ENCODE results near the gene HOXA6. TPM values are rescaled to one million over a fixed set of nuclear protein-coding genes. Genes with fewer than 3 reads are reported as not detected.

Gene HOXA6
- total RNA-seq, 2 experiments from 2014 or later: not detected

DNA sequence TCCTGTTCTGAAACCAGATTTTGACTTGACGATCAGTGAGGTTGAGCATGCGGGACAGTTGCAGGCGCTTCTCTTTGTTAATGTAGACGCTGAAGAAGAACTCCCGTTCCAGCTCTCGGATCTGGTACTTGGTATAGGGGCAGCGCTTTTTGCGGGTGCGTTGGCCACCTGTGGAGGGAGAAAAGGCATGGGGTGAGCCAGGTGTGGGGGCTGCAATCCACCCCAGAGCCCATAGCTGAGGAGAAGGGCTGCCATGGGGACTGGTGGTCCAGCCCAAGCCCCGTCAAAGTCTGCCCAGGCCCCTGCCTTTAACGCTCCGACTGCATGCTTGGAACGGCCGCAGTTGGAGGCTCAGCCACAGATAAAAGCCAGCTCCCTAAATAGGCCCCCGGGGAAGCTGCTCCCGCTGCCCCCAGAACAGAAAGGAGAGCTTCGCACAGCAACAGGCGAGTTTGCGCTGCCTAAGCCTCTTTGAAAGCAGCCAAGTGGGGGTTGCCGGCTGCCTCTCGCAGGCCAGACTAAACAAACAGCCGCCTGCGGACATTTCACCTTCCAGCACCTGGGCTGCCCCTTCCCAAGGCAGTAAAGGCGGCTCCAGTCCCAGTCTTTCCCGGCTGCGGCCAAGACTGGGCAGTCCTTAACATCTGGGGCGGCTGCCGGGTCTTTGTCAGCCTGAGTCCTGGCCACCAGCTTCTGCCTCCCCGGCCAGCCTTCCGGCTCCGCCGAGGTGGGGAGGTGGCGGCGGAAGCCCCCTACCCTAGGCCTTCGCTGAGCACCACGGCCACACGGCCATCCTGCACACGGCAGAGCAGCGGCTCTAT is 35.5 kb upstream of the HOXA6 start:
- H3K36me3 Mint-ChIP-seq (ENCODE audit: low read depth): no peaks in the 10 kb centered on the region
- H3K4me3 Mint-ChIP-seq: no peak overlapping the region
- no peaks in the 10 kb centered on the region for H3K9me3 Mint-ChIP-seq
- peaks cover 78% of the 10 kb centered on the region for H3K27me3 Mint-ChIP-seq (ENCODE audit: low read depth)
- H3K27ac Mint-ChIP-seq: no peak overlapping the region
- peaks cover 28% of the 10 kb centered on the region for H3K4me1 Mint-ChIP-seq (ENCODE audit: low read depth)
- CTCF ChIA-PET: interaction anchor here (0.7 to 1.5 kb wide), 6 partner anchors 13 to 325 kb away, joined by 3 to 7 read pairs (median 4); no protein-coding TSS in a partner anchor
- DNase-seq: no peak
- intact Hi-C loops (cut with micrococcal nuclease): no loop called here

DNA sequence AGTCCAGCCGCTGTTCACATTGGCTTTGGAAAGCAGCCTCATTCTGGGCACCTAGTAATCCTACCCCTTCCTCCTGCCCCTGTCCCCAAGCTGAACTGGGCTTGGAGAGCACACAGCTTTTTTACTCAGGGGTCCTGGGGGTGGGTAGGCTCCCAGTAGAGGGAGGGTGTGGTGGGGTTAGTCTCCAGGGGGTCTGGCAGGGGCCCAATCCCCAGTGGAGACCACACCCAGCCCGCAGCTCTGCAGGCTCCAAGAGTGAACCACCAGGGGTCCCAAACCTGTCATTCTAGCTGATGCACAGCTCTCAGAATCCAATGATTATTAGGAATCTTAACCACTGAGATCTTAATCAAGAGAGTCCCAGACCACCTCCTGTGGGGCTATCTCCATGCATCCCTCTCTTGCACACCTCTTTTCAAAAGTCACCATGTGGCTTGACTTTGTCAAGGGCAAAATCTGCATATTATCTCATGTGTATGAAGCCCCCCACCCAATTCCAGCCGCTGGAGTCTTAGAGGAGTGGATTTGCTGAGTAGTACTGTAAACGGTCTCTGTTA is 34.8 kb upstream of the HOXA6 start:
- CTCF ChIA-PET: interaction anchor here (0.9 to 1.4 kb wide), 3 partner anchors 17 to 23 kb away, joined by 3 to 4 read pairs (median 3); no protein-coding TSS in a partner anchor
- DNase-seq: no peak
- Mint-ChIP-seq H3K27me3 (ENCODE audit: low read depth) (peaks cover 78% of the 10 kb centered on the region), H3K36me3 (ENCODE audit: low read depth) (no peaks in the 10 kb centered on the region), H3K27ac (no peak overlapping the region), H3K4me1 (ENCODE audit: low read depth) (peaks cover 23% of the 10 kb centered on the region), H3K9me3 (no peaks in the 10 kb centered on the region), H3K4me3 (no peak overlapping the region)
- intact Hi-C loops (cut with micrococcal nuclease): no loop called here

GRCh38 chr7:27181795-27182275 is 34.3 kb upstream of the HOXA6 start:
- H3K36me3 Mint-ChIP-seq (ENCODE audit: low read depth): no peaks in the 10 kb centered on the region
- CTCF ChIA-PET: interaction anchor here (1.0 to 1.4 kb wide), 2 partner anchors 17 to 23 kb away, joined by 3 read pairs; no protein-coding TSS in a partner anchor
- H3K9me3 Mint-ChIP-seq: no peaks in the 10 kb centered on the region
- intact Hi-C loops (cut with micrococcal nuclease): no loop called here
- no peak overlapping the region for H3K27ac Mint-ChIP-seq
- peaks cover 20% of the 10 kb centered on the region for H3K4me1 Mint-ChIP-seq (ENCODE audit: low read depth)
- H3K4me3 Mint-ChIP-seq: no peak overlapping the region
- H3K27me3 Mint-ChIP-seq (ENCODE audit: low read depth): peaks cover 73% of the 10 kb centered on the region
- no peak for DNase-seq

DNA sequence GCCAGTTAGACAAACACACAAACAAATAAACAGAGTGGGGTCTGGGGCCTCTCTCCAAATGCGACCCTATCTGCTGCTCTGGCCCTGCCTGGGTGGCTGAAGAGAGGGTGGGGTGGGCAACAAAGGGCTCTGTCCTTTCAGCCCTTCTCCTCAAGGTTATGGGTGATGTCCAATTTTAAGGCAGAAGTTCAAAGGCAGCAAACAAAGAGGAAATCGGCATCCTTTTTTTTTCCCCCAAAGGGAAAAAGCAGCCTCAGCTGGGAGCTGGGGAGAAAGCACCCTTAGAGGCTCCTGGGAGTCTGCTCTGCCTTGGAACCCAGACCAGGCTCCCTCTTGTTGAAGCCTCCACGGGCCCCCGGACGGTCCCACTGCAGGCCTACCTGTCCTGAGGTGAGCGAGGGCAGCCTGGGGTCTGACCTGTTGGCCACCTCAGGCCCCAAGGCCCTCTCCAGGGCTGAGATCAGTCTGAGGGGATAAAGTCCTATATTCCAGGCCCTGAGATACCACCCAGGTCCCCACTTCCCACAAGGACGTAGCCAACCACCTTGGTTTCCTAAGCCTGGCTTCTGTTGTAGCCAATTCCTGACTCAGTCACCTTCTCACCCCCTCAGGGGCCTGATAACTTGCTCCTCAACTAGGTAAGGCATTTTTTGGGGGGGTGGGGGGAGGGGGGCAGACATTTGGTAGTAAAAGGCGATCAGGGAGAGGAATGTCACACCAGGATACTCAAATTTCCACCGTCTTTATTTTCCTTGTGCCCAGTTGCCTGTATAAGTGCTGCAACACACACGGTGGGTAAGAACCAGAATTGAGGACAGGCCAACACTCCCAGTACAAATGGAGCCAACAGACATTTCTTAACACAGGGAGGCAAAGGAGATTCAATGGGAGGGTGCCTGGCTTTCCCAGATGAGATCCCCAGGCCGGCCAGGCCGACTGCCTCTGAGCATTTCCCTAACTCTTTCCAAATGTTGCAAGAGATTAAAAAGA is 33.2 kb upstream of the HOXA6 start:
- Mint-ChIP-seq H3K27ac (no peak overlapping the region), H3K9me3 (no peaks in the 10 kb centered on the region), H3K4me1 (ENCODE audit: low read depth) (peaks cover 12% of the 10 kb centered on the region), H3K36me3 (ENCODE audit: low read depth) (no peaks in the 10 kb centered on the region), H3K27me3 (ENCODE audit: low read depth) (peaks cover 74% of the 10 kb centered on the region), H3K4me3 (no peak overlapping the region)
- DNase-seq: no peak
- CTCF ChIA-PET: interaction anchor here (0.6 to 2.3 kb wide), 14 partner anchors 9 to 318 kb away, joined by 3 to 11 read pairs (median 4); no protein-coding TSS in a partner anchor
- intact Hi-C loops (cut with micrococcal nuclease): no loop called here

- CTCF ChIA-PET: interaction anchor here (0.6 to 2.3 kb wide), 19 partner anchors 9 to 735 kb away, joined by 3 to 11 read pairs (median 4); no protein-coding TSS in a partner anchor
- intact Hi-C loops (cut with micrococcal nuclease): no loop called here
- H3K4me3 Mint-ChIP-seq: peak overlapping the region; percentile 4
- peaks cover 8% of the 10 kb centered on the region for H3K4me1 Mint-ChIP-seq (ENCODE audit: low read depth)
- no peaks in the 10 kb centered on the region for H3K36me3 Mint-ChIP-seq (ENCODE audit: low read depth)
- no peaks in the 10 kb centered on the region for H3K9me3 Mint-ChIP-seq
- H3K27ac Mint-ChIP-seq: no peak overlapping the region
- H3K27me3 Mint-ChIP-seq (ENCODE audit: low read depth): peaks cover 72% of the 10 kb centered on the region
- DNase-seq: peak; percentile 57
Observed at GRCh38 chr7:27179503-27180430, 32.2 kb upstream of the HOXA6 start.

DNA sequence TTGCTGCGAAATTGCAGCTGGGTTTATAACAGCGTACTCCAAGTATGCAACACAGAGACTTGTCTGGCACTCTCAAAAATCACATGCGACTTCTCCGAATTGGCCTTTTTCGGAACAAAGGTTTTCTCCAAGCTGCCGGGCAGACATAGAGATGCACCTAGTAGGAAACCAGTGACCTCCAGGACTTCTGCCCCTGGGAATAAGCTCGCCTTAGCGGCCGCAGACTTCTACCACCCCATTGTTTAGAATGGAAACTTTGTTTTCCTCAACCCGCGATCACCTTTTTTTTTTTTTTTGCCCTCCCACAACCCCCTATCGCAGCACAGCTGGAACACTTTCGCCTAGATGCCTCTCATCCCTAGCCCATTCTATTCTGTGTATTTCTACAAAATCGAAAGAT is 31.5 kb upstream of the HOXA6 start:
- Mint-ChIP-seq H3K27ac (no peak overlapping the region), H3K4me3 (no peak overlapping the region), H3K27me3 (ENCODE audit: low read depth) (peaks cover 71% of the 10 kb centered on the region), H3K4me1 (ENCODE audit: low read depth) (peaks cover 8% of the 10 kb centered on the region), H3K36me3 (ENCODE audit: low read depth) (no peaks in the 10 kb centered on the region), H3K9me3 (no peaks in the 10 kb centered on the region)
- intact Hi-C loops (cut with micrococcal nuclease): no loop called here
- no peak for DNase-seq
- CTCF ChIA-PET: interaction anchor here (0.6 to 2.3 kb wide), 20 partner anchors 8 to 1252 kb away, joined by 3 to 11 read pairs (median 4); no protein-coding TSS in a partner anchor

DNA sequence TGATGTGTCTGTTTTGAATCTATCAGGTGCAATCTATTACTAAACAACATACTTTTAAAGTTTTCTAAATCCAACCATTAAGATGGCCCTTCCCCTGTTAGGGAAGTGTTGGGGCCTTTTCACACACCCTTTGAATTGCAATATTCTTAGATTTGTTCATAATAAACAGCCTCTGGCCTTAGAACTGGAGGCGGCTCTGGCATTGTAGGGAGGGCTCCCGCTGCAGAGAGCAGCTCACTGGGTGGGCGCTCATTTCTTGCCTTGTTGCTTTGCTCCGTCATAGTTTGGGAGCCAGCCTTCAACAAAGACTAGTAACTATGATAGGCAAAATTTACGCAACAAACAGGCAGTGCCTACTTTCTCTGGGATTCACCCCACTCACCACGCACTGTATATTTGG is 30.8 kb upstream of the HOXA6 start:
- no peak for DNase-seq
- no peak overlapping the region for H3K4me3 Mint-ChIP-seq
- no peak overlapping the region for H3K27ac Mint-ChIP-seq
- CTCF ChIA-PET: interaction anchor here (0.7 to 2.3 kb wide), 6 partner anchors 12 to 1252 kb away, joined by 3 to 11 read pairs (median 6); no protein-coding TSS in a partner anchor
- peaks cover 67% of the 10 kb centered on the region for H3K27me3 Mint-ChIP-seq (ENCODE audit: low read depth)
- H3K36me3 Mint-ChIP-seq (ENCODE audit: low read depth): no peaks in the 10 kb centered on the region
- peaks cover 8% of the 10 kb centered on the region for H3K4me1 Mint-ChIP-seq (ENCODE audit: low read depth)
- intact Hi-C loops (cut with micrococcal nuclease): no loop called here
- no peaks in the 10 kb centered on the region for H3K9me3 Mint-ChIP-seq

DNA sequence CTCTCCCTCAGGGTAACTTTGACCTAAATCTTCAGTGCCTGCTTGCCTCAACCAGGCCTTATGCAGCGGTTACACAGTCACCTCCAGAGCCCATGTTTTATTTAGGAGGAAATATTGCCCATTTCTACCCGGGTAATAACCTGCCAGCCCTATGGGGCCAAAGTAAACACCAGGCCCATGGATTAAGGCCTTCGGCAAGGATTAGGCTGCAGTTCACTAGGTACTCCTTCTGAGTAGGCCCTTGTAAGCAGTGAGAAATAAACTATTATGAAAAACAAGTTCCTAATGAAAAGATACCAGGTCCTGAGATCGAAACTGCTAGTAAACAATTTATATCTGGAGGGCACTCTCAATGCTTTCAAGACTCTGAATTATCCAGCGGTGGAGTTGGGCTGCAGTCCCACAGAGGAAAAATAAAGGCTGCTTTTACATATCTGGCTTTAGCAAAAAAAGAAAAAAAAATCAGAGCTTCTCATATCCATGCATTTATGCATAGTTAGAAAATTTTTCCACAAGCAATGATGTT is 30.3 kb upstream of the HOXA6 start:
- Mint-ChIP-seq H3K9me3 (no peaks in the 10 kb centered on the region), H3K27ac (no peak overlapping the region), H3K4me1 (ENCODE audit: low read depth) (peaks cover 7% of the 10 kb centered on the region), H3K27me3 (ENCODE audit: low read depth) (peaks cover 64% of the 10 kb centered on the region), H3K36me3 (ENCODE audit: low read depth) (no peaks in the 10 kb centered on the region), H3K4me3 (no peak overlapping the region)
- intact Hi-C loops (cut with micrococcal nuclease): no loop called here
- CTCF ChIA-PET: interaction anchor here (0.9 to 2.3 kb wide), 2 partner anchors 12 to 14 kb away, joined by 3 to 11 read pairs; no protein-coding TSS in a partner anchor
- DNase-seq: no peak

DNA sequence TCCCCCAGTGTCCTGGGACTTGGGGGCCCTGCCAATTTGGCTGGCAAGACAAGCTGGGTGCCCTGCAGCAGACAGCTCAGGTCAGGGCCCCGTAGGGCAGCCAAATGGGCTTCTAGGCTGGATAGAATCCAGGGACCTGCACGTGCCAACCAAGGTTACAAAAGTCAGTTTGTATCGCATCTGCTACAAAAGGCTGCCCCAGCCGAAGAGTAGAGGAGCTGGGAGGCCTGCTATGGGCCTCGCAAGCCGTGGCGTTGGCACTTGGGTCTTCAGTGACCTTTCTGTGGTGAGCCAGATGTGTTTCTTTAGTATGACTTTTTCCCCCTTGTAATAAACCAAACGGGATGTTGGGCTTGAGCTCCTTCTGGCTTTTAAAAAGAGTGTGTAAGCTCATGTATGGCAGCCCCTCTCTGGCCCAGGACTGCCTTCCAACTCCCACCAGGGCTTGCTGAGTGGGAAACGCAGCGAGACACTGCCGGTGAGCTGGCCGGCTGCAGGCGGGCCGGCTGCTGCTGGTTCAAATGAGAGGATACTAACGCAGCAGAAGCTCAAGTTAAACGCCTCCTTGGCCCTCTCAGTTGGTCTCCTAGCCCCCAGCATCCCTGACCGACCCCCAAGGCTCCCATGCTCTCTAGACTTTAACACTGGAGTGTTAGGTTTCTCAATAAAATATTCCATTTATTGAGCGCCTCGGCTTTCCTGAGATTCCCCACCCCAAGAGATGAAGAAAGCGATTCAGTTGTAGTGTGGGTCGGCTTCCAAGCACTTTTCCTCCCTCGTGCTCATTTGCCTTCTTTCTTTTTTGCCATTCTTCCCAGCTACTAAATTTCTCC is 29.6 kb upstream of the HOXA6 start:
- H3K36me3 Mint-ChIP-seq (ENCODE audit: low read depth): no peaks in the 10 kb centered on the region
- H3K27me3 Mint-ChIP-seq (ENCODE audit: low read depth): peaks cover 64% of the 10 kb centered on the region
- H3K27ac Mint-ChIP-seq: no peak overlapping the region
- H3K9me3 Mint-ChIP-seq: no peaks in the 10 kb centered on the region
- CTCF ChIA-PET: interaction anchor here (0.7 to 1.3 kb wide), 3 partner anchors 15 to 77 kb away, joined by 3 read pairs; no protein-coding TSS in a partner anchor
- peaks cover 9% of the 10 kb centered on the region for H3K4me1 Mint-ChIP-seq (ENCODE audit: low read depth)
- H3K4me3 Mint-ChIP-seq: no peak overlapping the region
- no peak for DNase-seq
- intact Hi-C loops (cut with micrococcal nuclease): no loop called here

DNA sequence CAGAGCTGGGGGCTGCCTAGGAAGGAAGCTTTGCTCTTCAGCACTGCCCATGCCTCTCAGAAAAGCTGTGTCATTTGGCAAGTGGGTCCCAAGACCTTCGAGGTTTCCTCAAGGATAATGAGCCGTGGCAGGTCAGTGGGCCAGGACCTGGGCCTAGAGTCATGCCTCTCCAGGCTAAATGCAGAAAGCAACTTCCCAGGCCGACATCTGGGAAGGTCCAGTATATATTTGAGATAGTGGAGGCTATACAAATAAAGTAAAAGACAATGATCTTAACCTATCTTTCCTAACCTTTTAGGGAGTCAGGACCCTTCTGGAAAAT is 28.9 kb upstream of the HOXA6 start:
- no peak for DNase-seq
- no peak overlapping the region for H3K27ac Mint-ChIP-seq
- CTCF ChIA-PET: interaction anchor here (0.7 to 1.3 kb wide), 2 partner anchors 18 to 78 kb away, joined by 3 read pairs; no protein-coding TSS in a partner anchor
- H3K4me3 Mint-ChIP-seq: no peak overlapping the region
- intact Hi-C loops (cut with micrococcal nuclease): no loop called here
- no peaks in the 10 kb centered on the region for H3K9me3 Mint-ChIP-seq
- peaks cover 15% of the 10 kb centered on the region for H3K4me1 Mint-ChIP-seq (ENCODE audit: low read depth)
- H3K27me3 Mint-ChIP-seq (ENCODE audit: low read depth): peaks cover 65% of the 10 kb centered on the region
- H3K36me3 Mint-ChIP-seq (ENCODE audit: low read depth): no peaks in the 10 kb centered on the region
